GM12892 (cell line): ENCODE data around the gene MEIKIN.

Experiments used
- DNase-seq: peaks from one replicate; pipeline ENCODE4 v3.0.0; 2011; ENCODE audit not compliant: insufficient read length
- FAIRE-seq: peaks from 2 replicates; lab custom pipeline; 2011; peaks lifted over from hg19 to GRCh38; lab: Jason Lieb, UNC
- POLR2A ChIP-seq: IDR thresholded peaks from 2 replicates; pipeline ENCODE4 v1.6.1; 2011; ENCODE audit warnings: low read depth, low read length, control low read depth
- POLR2AphosphoS5 ChIP-seq: IDR thresholded peaks from 2 replicates; pipeline ENCODE4 v1.6.1; 2011; ENCODE audit warnings: low read depth, low read length, control low read depth
- TAF1 ChIP-seq: IDR thresholded peaks from 2 replicates; pipeline ENCODE4 v1.6.1; 2011; ENCODE audit warnings: low read depth, mild to moderate bottlenecking, control low read depth, low read length, borderline replicate concordance

Gene MEIKIN

DNA sequence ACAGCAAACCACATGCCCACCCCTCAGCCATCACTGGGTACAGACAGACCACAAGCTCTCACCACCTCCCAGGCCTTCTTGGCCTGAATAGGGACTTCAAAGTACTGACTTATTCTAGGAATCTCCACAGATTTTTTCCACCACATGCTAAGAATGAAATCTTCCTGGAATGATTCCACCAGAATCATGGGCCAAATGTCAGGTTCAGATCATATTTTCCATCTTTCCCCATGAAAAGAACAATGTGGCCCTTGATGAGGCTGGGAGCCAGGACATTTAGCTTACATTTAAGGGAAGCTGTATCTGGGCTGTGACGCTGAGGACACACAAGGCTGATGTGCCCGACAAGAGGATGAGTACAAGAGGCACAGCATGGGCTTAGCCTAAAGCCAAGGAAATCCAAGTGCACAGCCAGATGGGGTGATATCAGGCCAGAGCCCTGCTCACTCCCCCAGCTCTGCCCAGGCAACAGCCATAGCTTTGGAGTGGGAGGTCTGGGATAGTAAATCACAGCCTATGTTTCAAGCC is 37.8 kb upstream of the MEIKIN start:
- DNase-seq (no peak), FAIRE-seq (no peak)
- TF ChIP-seq TAF1 (no peak), POLR2A (no peak), POLR2AphosphoS5 (no peak)

DNA sequence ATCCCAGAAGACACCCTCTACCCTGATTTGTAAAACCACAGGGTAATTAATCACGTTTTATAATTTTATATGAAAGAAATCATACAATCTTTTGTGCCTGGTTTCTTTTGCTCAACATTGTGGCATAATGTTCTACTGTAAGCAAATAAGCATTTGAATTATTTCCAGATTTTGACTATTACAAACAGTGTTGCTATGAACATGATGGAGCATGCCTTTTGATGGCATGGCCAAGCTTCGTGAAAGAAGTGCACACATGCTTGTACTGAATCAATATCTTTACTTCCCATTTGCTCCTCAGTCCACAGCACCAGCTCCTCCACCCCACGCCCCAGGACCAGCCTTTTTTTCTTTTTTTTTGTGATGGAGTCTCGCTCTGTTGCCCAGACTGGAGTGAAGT is 36.1 kb upstream of the MEIKIN start:
- TF ChIP-seq POLR2A (no peak), POLR2AphosphoS5 (no peak), TAF1 (no peak)
- FAIRE-seq: no peak
- no peak for DNase-seq

DNA sequence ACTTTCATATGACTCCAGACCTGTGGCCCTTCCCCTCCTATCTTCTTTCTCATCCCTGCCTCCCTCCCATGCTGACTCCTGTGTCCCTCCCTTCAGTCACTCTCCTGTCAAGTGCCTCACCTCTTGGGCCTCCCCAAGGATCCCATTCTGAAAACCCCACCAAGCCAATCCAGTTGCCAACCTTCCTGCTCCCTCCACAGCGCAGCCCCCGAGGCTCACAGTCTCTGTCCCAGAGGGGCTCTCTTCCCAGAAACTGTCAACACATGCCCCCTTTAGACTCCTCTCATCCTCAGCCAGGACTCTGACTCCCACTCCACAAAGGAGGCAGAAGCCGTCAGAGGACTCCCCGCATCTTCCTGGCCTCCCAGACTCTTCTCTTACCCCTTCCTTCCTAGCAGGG is 35.2 kb upstream of the MEIKIN start:
- TF ChIP-seq TAF1: no peak
- TF ChIP-seq POLR2AphosphoS5: no peak
- no peak for TF ChIP-seq POLR2A
- no peak for DNase-seq
- no peak for FAIRE-seq

DNA sequence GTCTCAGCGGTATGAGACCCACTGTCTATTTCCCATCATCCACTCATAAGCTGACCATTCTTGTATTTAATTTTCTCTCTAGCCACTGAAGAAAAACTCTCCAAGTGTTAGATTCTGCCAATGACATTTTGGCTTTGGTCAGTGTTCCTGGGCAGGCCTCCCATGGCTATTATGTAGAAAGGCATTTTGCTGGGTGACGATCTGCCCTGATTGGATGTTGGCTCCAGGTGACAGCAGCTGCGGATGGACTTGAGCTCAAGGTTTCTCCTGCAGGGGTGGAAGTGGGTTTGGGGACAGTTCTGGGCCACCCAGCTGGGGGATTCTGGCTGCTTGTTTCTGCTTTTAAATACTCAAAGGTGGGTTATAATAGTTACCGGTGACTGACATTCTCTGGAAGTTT is 34.4 kb upstream of the MEIKIN start:
- FAIRE-seq (no peak), DNase-seq (no peak)
- TF ChIP-seq POLR2AphosphoS5 (no peak), TAF1 (no peak), POLR2A (no peak)

DNA sequence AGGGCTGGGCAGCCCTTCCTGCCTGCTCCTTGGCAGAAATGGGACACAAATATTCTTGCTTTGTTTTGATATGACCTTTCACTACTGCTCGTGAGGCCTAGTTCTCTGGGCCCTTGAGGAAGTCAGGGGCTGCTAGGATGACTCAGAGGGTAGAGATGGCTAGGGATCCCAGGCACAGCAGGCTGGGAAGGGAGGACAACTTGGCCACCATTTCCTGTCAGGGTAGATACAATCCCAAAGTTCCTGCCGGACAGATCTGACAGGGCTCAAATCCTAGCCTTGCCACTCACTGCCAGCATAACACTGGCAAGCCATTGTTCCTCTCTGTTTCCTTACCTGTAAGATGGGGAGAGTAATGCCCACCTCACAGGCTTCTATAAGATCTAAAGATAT is 31.7 kb upstream of the MEIKIN start:
- no peak for DNase-seq
- FAIRE-seq: no peak
- TF ChIP-seq POLR2AphosphoS5 (no peak), TAF1 (no peak), POLR2A (no peak)

DNA sequence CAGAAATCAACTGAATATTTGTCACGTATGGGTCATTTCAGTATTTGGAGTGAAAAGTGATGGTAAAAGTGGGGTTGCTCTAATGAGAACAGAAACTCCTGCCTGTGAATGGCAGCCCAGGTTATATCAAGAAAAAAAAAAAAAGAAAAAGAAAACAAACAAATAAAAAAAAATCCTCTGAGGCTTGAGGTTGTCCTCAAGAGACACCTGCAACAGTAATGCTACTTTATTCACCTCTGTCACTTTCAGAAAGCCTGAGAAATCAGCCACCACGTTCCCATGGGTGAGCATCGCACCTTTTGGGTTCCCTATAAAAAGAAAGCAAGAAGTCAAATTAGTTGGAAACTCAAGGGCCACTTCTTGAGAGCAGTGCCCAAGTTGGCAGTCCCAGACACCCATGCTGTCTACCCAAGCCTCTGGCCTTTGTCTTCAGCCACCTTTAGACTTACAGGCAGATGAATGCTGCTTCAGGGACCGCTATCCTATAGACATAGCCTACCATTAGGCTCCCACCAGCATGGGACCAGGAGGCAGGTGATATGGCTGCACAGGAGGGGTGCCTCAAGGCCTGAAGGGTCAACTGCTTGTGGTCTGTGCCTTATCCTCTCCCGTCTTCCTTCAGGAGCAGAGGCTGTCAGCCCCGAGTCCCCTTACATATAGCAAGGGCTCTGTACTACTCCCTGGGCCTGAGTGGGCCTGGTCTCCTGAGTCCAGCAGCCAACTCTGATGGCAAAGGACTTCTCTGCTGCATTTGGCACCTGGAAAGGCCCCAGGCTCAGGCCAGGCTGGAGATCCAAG is 31.1 kb upstream of the MEIKIN start:
- DNase-seq (no peak), FAIRE-seq (no peak)
- TF ChIP-seq TAF1 (no peak), POLR2A (no peak), POLR2AphosphoS5 (no peak)

DNA sequence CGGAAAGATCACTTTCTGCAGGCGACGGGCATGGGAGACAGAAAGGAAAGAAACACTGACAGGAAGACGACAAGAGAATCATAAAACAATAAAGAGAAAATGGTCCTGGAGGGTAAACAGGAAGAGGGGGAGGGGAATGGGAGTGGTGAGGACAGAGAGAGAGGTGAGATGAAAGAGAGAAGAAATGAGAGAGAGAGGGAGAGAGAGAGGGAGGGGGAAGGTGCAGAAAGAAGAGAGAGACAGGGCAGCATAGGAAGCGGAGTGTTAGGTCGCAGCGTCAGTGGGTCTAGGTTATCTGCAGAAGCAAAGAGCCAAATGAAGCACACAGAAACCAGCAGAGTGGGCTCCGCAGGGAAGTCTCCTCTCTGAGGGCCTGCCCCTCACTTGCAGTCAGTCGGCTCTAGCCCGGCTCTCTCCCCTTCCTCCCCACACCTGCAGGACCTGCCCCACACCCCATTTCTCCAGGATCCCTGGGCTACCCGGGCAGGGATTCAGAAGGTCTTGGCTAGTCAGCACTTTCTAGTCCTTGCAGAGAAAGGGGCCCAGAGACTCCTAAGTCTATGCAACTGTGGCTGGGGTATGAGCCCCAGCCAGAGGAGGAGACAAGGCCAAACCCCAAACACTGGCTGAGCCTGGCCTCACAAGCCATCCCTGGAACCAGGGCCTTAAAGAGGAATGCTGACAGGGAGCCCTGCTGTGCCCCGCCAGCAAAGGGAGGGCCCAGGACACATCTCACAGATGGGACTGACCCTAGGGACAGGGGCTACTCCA is 29.7 kb upstream of the MEIKIN start:
- DNase-seq (no peak), FAIRE-seq (no peak)
- TF ChIP-seq POLR2AphosphoS5 (no peak), POLR2A (no peak), TAF1 (no peak)

DNA sequence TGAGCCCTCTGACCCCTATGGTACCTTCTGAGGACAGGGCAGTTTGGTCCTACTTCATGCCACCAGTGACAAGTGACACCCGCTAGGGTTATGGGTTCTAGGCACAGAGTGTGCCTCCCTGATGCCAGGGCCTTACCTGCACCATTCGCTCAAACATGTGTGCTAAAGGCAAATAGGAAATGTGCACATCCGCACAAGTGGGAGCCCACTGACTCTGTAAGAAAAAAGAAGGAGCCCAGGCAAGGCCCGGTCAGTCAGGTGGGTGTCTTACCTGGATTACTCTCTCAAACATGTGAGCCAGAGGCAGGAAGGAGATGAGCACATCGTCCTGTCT is 29.1 kb upstream of the MEIKIN start:
- no peak for DNase-seq
- no peak for FAIRE-seq
- TF ChIP-seq POLR2AphosphoS5: no peak
- no peak for TF ChIP-seq TAF1
- no peak for TF ChIP-seq POLR2A

DNA sequence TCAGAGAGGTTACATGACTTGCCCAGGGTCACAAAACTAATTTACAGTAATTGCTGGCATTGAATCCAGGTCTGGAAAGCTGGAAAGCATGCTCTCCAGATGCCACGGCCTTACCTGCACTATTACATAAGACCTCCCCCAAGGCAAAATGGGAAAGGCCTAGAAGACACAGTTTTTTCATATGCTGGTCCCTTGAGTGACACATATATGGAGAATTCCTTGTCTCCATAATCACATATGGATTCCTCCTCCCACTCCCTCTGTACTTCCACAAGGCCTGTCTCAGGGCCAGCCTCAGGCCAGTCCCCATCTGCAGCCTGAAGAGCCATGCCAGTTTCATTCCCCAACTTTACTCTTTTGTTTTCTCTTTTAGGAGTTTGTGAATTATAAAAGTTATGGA is 28.6 kb upstream of the MEIKIN start:
- no peak for TF ChIP-seq POLR2AphosphoS5
- DNase-seq (no peak), FAIRE-seq (no peak)

DNA sequence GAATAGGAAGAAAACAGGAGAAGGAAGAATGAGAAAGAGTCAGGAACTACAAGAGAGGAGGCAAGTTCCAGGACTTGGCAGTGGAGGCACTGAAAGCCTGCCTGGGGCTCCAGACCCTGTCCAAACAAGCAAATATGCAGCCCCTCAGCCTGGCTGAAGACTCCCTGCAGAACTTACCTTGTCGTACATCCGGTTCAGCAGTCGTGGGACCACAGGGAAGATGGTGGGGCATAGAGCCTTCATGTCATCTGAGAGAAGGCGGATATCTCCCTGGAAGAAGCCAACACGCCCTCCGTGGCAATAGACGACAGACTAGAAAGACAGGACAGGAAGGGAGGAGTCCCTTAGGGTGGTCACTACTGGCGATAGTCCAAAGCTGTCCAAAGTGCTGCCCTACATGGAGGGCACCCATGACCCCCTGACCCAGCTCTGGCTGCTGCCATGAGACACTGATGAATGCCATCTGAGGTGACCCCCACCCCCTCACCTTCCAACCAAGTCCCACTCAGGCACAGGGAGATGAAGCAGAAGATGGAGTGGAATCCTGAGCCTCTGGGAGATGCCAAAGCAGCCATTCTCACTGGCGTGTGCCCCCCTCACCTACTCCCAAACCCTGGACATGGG is 27.7 kb upstream of the MEIKIN start:
- DNase-seq: no peak
- FAIRE-seq: no peak
- TF ChIP-seq POLR2AphosphoS5: no peak
- TF ChIP-seq POLR2A: no peak
- TF ChIP-seq TAF1: no peak

DNA sequence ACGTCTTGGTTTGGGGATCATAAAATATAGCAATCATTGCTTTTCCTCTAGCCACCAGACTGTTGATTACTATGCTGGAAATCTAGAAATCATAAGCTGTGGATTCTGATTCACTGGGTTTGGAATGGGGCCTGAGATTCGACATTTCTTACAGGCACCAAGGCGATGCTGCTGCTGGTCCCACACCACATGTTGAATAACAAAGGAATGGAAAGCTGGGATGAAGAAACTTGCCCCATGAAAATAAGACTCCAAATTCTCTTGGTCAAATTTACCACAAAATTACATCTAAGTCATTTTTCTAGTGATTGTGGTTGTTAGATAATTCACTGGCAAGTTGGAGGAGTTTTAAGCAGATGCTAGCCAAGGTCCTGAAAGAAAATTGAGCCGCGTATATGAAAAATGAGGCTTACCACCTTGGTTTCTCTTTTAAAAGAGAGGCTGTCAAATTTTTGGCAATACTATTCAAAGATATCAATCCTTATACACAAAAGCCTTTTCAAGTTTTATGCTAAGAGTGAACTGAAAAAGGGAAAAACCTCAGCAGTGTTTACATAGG is 23.0 kb upstream of the MEIKIN start:
- DNase-seq (no peak), FAIRE-seq (no peak)
- TF ChIP-seq POLR2AphosphoS5 (no peak), TAF1 (no peak), POLR2A (no peak)

DNA sequence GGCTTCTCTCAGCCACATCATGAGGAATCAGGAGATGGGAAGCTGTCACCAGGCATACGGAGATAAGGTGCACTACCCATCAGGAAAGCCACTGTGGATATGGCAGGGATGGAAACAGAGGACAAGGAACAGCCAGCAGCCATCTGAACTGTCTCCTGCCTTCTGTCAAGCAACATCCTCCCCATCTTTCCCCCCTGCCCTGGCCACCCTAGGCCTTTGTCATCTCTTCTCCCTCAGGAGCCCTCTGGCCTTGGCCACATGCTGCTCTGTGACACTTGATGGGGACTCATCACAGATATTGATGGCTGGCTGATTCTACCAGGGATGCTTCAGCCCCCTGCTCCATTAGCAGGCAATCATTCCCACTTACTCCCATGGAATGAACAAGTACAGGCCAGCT is 21.1 kb upstream of the MEIKIN start:
- DNase-seq (no peak), FAIRE-seq (no peak)
- TF ChIP-seq TAF1 (no peak), POLR2A (no peak), POLR2AphosphoS5 (no peak)
